K562 (cell line): ENCODE measurements around the gene SERPINA9. TPM values are rescaled to one million over a fixed set of nuclear protein-coding genes. Genes with fewer than 3 reads are reported as not detected.

Source experiments
- ATAC-seq: fragments of 200-7000 bp; cut with Tn5 transposase; 3 replicates; pipeline ENCODE4 v1.9.1; 2020; ENCODE audit warnings: moderate library complexity
- BruUV-seq: library from RNA; stranded (reverse); fragments of 400-500 nt; replicated peaks from 2 replicates; lab custom pipeline; 2021; lab: Mats Ljungman, UMichigan
- CTCF ChIA-PET: fragments of 300-600 bp; formaldehyde crosslinking; extraction: SDS; loops from one replicate; lab custom pipeline; 2021; ENCODE audit warnings: low intra/inter-chr PET ratio; lab: Yijun Ruan, JAX
- POLR2A ChIA-PET: fragments of 300-600, 350-650 bp; sonication (Branson Sonifier 250); formaldehyde crosslinking; extraction: SDS; loops from one replicate; lab custom pipeline; 2021; ENCODE audit warnings: antibody characterized with exemption, inconsistent platforms; lab: Yijun Ruan, JAX
- DNase-seq, 4 experiments: peaks; one replicate each; pipeline versions ENCODE4 v3.0.0 to v3.0.0-alpha.2; 2011 to 2018; ENCODE audit warnings: low spot score in 3 of 4, mixed read lengths in 3 of 4; ENCODE audit errors: extremely low read depth in 1 of 4
- FAIRE-seq: peaks from 2 replicates; lab custom pipeline; 2011; peaks lifted over from hg19 to GRCh38; lab: Jason Lieb, UNC
- H2AFZ ChIP-seq: 2 replicates; pipeline ENCODE4 v1.6.0; 2011; ENCODE audit warnings: low read depth, low read length, control low read depth, inconsistent platforms
- H3K27ac ChIP-seq: fragments of 200-600 bp; 3 replicates; pipeline ENCODE4 v1.8.0; 2011; ENCODE audit warnings: low read depth, mild to moderate bottlenecking, control low read depth, inconsistent platforms, low read length, moderate library complexity, mixed read lengths; ENCODE audit errors: extremely low read depth
- H3K27me3 ChIP-seq, 2 experiments: fragments of 300-600 bp in 1 of 2; 2 replicates in 1 of 2; 3 replicates in 1 of 2; pipeline versions ENCODE4 v1.6.0 to v1.8.0; 2011; ENCODE audit warnings: inconsistent platforms in 2 of 2, low read length in 2 of 2, mild to moderate bottlenecking in 1 of 2, mixed read lengths in 1 of 2, moderate library complexity in 1 of 2; ENCODE audit not compliant: control insufficient read depth in 2 of 2, insufficient read depth in 2 of 2
- H3K36me3 ChIP-seq: fragments of 300-600 bp; 3 replicates; pipeline ENCODE4 v1.8.0; 2011; ENCODE audit warnings: mild to moderate bottlenecking, low read length, inconsistent platforms; ENCODE audit not compliant: control insufficient read depth, insufficient read depth
- H3K4me1 ChIP-seq, 2 experiments: fragments of 200-600 bp in 1 of 2; replicated peaks in 1 of 2; 2 replicates in 1 of 2; 3 replicates in 1 of 2; pipeline versions ENCODE4 v1.5.1 to v1.8.0; 2011; ENCODE audit warnings: inconsistent platforms in 2 of 2, low read length in 2 of 2, mild to moderate bottlenecking in 1 of 2, mixed read lengths in 1 of 2, moderate library complexity in 1 of 2; ENCODE audit not compliant: control insufficient read depth in 2 of 2, insufficient read depth in 2 of 2
- H3K4me2 ChIP-seq: 2 replicates; pipeline ENCODE4 v1.6.1; 2011; ENCODE audit warnings: low read length, control low read depth, inconsistent platforms, mixed read lengths; ENCODE audit not compliant: insufficient read depth
- H3K4me3 ChIP-seq: fragments of 200-600 bp; sonication (generic), shearing (Covaris generic); 2 replicates; pipeline ENCODE4 v1.5.1; 2016; ENCODE audit warnings: control low read depth, inconsistent platforms
- H3K79me2 ChIP-seq: fragments of 200-600 bp; 3 replicates; pipeline ENCODE4 v1.8.0; 2011; ENCODE audit warnings: low read length, inconsistent platforms; ENCODE audit not compliant: control insufficient read depth, insufficient read depth
- H3K9ac ChIP-seq, 2 experiments: 2 replicates each; pipeline versions ENCODE4 v1.6.0 to v1.6.1; 2011; ENCODE audit warnings: low read depth in 2 of 2, low read length in 2 of 2, control low read depth in 1 of 2, inconsistent platforms in 1 of 2, mild to moderate bottlenecking in 1 of 2, mixed read lengths in 1 of 2; ENCODE audit not compliant: insufficient read depth in 1 of 2
- H3K9me1 ChIP-seq: one replicate; pipeline ENCODE4 v1.6.0; 2011; ENCODE audit warnings: inconsistent platforms, mild to moderate bottlenecking, low read length, moderate library complexity; ENCODE audit not compliant: control insufficient read depth, insufficient read depth
- H3K9me3 ChIP-seq: replicated peaks from 2 replicates; pipeline ENCODE4 v1.5.1; 2011; ENCODE audit warnings: low read depth, low read length, inconsistent platforms; ENCODE audit not compliant: control insufficient read depth, insufficient read depth
- H4K20me1 ChIP-seq: replicated peaks from 2 replicates; pipeline ENCODE4 v1.6.1; 2011; ENCODE audit warnings: low read length, inconsistent platforms, mixed read lengths; ENCODE audit not compliant: control insufficient read depth, insufficient read depth
- KAT2B ChIP-seq: IDR thresholded peaks from one replicate; pipeline ENCODE4 v1.6.1; 2012; ENCODE audit warnings: low read depth, mild to moderate bottlenecking, control low read depth, inconsistent platforms, low read length, moderate library complexity
- STAT5B ChIP-seq: fragments of 250-450 bp; sonication (Bioruptor Pico); IDR thresholded peaks from 2 replicates; pipeline ENCODE4 v1.8.0; 2021; ENCODE audit warnings: mild to moderate bottlenecking, inconsistent platforms
- TFAM ChIP-seq: fragments of 250-450 bp; sonication (Bioruptor Pico); conservative IDR thresholded peaks from 2 replicates; pipeline ENCODE4 v1.5.0; 2021; ENCODE audit warnings: mild to moderate bottlenecking, moderate library complexity
- WGBS: fragments of 100-300 bp; shearing (Covaris generic); methylation state at CpG from one replicate; pipeline ENCODE4 v1.1.6; 2016; ENCODE audit warnings: low coverage, mixed read lengths; ENCODE audit not compliant: insufficient coverage; ENCODE audit errors: missing lambda C conversion rate; 5-methylcytosine and 5-hydroxymethylcytosine counted together
- in situ Hi-C: fragments of 300-500 bp; cut with MboI; formaldehyde crosslinking; loops from 4 replicates; pipeline ENCODE4 v1.15.0; 2018; ENCODE audit warnings: inconsistent platforms, mixed read lengths
- intact Hi-C: fragments of 100-400 bp; cut with micrococcal nuclease; formaldehyde crosslinking; loops from 2 replicates; pipeline ENCODE4 v1.14.2; 2022
- polyA plus RNA-seq, 8 experiments: library from polyadenylated mRNA; depleted of rRNA in 4 of 8; stranded (reverse) in 5 of 8; unstranded in 3 of 8; fragments of >200 nt; fragmentation: Nextera tagmentation in 2 of 8; fragmentation: Illumina TruSeq in 1 of 8; extraction: Ambion mirVana in 2 of 8; extraction: Trizol in 1 of 8; gene quantifications; 2 replicates each; pipeline versions ENCODE4 v1.2.1 to v1.2.3, GENCODE V29; 2011 to 2014; ENCODE audit warnings: inconsistent platforms in 1 of 8, missing spikeins in 1 of 8
- total RNA-seq, 7 experiments: library from RNA; depleted of rRNA in 6 of 7; stranded (reverse); fragments of >200 nt in 6 of 7; fragmentation: Illumina TruSeq in 2 of 7; extraction: Trizol in 2 of 7; gene quantifications; 2 replicates each; pipeline versions ENCODE4 v1.2.1 to v1.2.3, GENCODE V29; 2011 to 2021; ENCODE audit warnings: low replicate concordance in 1 of 7
- TF ChIP-seq, protein P1 (sequence below): IDR thresholded peaks from 2 replicates; pipeline ENCODE4 v1.6.1; 2011; ENCODE audit warnings: borderline replicate concordance, low read depth, mild to moderate bottlenecking, moderate library complexity, low read length; ENCODE audit not compliant: insufficient read depth, poor library complexity, severe bottlenecking

SERPINA9 gene
- total and polyA plus RNA-seq, 9 of the 15 experiments (the other 6 are each of a cell fraction or from before 2014, with no cell fraction given), result not detected

DNA sequence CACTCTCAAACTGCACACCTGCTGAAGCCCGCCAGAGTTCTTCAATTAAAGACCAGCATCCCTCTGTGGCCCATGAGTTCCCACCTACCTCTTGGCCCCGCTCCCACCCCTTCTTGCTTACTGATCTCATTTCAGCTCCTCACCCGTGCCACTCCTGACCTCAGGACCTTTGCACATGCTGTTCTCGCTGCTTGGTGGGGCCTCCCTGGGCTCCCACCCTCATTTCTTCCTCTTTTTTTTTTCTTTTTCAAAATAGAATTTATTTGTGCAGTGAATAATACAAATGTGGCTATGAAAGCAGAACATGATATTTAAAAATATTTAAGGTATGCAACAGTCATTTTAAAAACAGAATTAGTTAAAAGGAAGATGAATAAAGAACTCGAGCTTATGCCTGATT is 8.5 kb upstream of the SERPINA9 start:
- H3K27me3 ChIP-seq, result peaks cover 0 to 4% of the 10 kb centered on the region in 2 experiments; a peak in 1 of 5 replicates
- no peak for DNase-seq
- ChIA-PET POLR2A (no interaction called here), CTCF (no interaction called here)
- no TSS peak for BruUV-seq
- H3K79me2 ChIP-seq, result no peaks in the 10 kb centered on the region
- ATAC-seq, result no peak
- no peaks in the 10 kb centered on the region for H3K4me1 ChIP-seq
- H3K9me1 ChIP-seq, result no peaks in the 10 kb centered on the region
- H3K9ac ChIP-seq, result no peak overlapping the region
- no peak for TF ChIP-seq TFAM (CRISPR knock-in tag)
- TF ChIP-seq KAT2B, result no peak
- TF ChIP-seq STAT5B (CRISPR knock-in tag), result no peak
- TF ChIP-seq, protein P1, sequence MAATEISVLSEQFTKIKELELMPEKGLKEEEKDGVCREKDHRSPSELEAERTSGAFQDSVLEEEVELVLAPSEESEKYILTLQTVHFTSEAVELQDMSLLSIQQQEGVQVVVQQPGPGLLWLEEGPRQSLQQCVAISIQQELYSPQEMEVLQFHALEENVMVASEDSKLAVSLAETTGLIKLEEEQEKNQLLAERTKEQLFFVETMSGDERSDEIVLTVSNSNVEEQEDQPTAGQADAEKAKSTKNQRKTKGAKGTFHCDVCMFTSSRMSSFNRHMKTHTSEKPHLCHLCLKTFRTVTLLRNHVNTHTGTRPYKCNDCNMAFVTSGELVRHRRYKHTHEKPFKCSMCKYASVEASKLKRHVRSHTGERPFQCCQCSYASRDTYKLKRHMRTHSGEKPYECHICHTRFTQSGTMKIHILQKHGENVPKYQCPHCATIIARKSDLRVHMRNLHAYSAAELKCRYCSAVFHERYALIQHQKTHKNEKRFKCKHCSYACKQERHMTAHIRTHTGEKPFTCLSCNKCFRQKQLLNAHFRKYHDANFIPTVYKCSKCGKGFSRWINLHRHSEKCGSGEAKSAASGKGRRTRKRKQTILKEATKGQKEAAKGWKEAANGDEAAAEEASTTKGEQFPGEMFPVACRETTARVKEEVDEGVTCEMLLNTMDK, result no peak
- no peaks in the 10 kb centered on the region for H3K9me3 ChIP-seq
- H3K36me3 ChIP-seq, result no peaks in the 10 kb centered on the region
- H4K20me1 ChIP-seq, result no peaks in the 10 kb centered on the region
- 0% methylated on average over 4 of the region's 5 CpGs for WGBS
- in situ Hi-C loops, result no loop called here
- no peak overlapping the region for H3K4me3 ChIP-seq
- H3K27ac ChIP-seq, result no peak overlapping the region
- intact Hi-C loops, result no loop called here
- no peak for FAIRE-seq
- no peak overlapping the region for H2AFZ ChIP-seq
- H3K4me2 ChIP-seq, result no peak overlapping the region
